ENCODE results near the gene HAUS6. TPM values are rescaled to one million over a fixed set of nuclear protein-coding genes. Genes with fewer than 3 reads are reported as not detected.
"Not testable (repeated sequence)": the region's sequence is repeated elsewhere in the genome, so short reads cannot be mapped to it uniquely, and the experiment has no call there.

HAUS6 gene
- total RNA-seq, 2 donors from 2014 or later, result 26.3 to 45.4 TPM

DNA sequence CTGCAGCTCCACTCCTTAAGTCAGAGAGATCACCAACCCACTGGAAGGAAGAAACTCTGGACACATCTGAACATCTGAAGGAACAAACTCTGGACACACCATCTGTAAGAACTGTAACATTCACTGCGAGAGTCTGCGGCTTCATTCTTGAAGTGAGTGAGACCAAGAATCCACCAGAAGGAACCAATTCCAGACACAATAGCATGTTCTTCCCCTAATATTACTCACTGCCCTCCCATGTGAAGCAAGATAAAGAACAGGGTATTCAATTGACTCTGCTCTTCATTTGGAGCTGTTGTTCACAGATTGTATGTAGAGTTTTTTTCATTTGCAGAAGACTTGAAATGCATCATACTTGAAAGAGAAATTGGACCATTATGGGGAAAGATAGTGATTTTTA is 80.5 kb downstream of the HAUS6 start:
- no peak overlapping the region for H3K27ac ChIP-seq (ENCODE audit: low read depth, low read length)
- no peak overlapping the region for H3K4me3 Mint-ChIP-seq
- peaks cover 6% of the 10 kb centered on the region for H3K9me3 Mint-ChIP-seq
- H3K36me3 Mint-ChIP-seq (ENCODE audit: low read depth), result no peaks in the 10 kb centered on the region
- H3K27me3 ChIP-seq (ENCODE audit: control insufficient read depth, insufficient read depth, low read length, poor library complexity, severe bottlenecking), result no peaks in the 10 kb centered on the region
- no peaks in the 10 kb centered on the region for H3K36me3 ChIP-seq (ENCODE audit: control insufficient read depth, insufficient read depth, low read length)
- no peaks in the 10 kb centered on the region for H3K4me1 Mint-ChIP-seq
- H3K4me3 ChIP-seq (ENCODE audit: low read length), result no peak overlapping the region
- no peak overlapping the region for H3K9ac ChIP-seq (ENCODE audit: extremely low read depth, low read length, poor library complexity, severe bottlenecking)
- H3K27ac Mint-ChIP-seq, result no peak overlapping the region
- H3K9me3 ChIP-seq (ENCODE audit: control insufficient read depth, low read length), result no peaks in the 10 kb centered on the region
- no peaks in the 10 kb centered on the region for H3K4me1 ChIP-seq (ENCODE audit: control insufficient read depth, insufficient read depth, low read length)
- TF ChIP-seq, protein P1, sequence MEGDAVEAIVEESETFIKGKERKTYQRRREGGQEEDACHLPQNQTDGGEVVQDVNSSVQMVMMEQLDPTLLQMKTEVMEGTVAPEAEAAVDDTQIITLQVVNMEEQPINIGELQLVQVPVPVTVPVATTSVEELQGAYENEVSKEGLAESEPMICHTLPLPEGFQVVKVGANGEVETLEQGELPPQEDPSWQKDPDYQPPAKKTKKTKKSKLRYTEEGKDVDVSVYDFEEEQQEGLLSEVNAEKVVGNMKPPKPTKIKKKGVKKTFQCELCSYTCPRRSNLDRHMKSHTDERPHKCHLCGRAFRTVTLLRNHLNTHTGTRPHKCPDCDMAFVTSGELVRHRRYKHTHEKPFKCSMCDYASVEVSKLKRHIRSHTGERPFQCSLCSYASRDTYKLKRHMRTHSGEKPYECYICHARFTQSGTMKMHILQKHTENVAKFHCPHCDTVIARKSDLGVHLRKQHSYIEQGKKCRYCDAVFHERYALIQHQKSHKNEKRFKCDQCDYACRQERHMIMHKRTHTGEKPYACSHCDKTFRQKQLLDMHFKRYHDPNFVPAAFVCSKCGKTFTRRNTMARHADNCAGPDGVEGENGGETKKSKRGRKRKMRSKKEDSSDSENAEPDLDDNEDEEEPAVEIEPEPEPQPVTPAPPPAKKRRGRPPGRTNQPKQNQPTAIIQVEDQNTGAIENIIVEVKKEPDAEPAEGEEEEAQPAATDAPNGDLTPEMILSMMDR (conservative IDR thresholded peaks at IDR 0.05), result no peak
- no peak for DNase-seq
- H3K27me3 Mint-ChIP-seq (ENCODE audit: insufficient read depth), result no peaks in the 10 kb centered on the region
- 96% methylated on average over 2 of the region's 2 CpGs; no CpG with 5 or more reads in 1 of the 2 experiments for WGBS, 2 experiments (ENCODE audit: insufficient coverage in 1 of 2, insufficient read length in 1 of 2)

DNA sequence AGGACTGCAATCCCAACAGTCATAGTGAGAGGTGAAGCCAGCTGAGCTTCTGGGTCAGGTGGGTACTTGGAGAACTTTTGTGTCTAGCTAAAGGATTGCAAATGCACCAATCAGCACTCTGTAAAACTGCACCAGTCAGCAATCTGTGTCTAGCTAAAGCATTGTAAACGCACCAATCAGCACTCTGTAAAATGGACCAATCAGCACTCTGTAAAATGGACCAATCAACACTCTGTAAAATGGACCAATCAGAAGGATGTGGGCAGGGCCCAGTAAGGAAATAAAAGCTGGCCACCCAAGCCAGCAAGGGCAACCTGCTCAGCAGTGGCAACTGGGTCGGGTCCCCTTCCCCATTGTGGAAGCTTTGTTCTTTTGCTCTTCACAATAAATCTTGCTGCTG is 81.1 kb downstream of the HAUS6 start:
- H3K4me1 ChIP-seq (ENCODE audit: control insufficient read depth, insufficient read depth, low read length); H3K9me3 ChIP-seq (ENCODE audit: control insufficient read depth, low read length); H3K27ac Mint-ChIP-seq; H3K36me3 Mint-ChIP-seq (ENCODE audit: low read depth); DNase-seq; H3K27me3 Mint-ChIP-seq (ENCODE audit: insufficient read depth); H3K36me3 ChIP-seq (ENCODE audit: control insufficient read depth, insufficient read depth, low read length); H3K9ac ChIP-seq (ENCODE audit: extremely low read depth, low read length, poor library complexity, severe bottlenecking); H3K27ac ChIP-seq (ENCODE audit: low read depth, low read length); H3K4me3 ChIP-seq (ENCODE audit: low read length); H3K9me3 Mint-ChIP-seq; H3K4me3 Mint-ChIP-seq; H3K27me3 ChIP-seq (ENCODE audit: control insufficient read depth, insufficient read depth, low read length, poor library complexity, severe bottlenecking); H3K4me1 Mint-ChIP-seq: not testable (repeated sequence)
- WGBS, 2 experiments (ENCODE audit: insufficient coverage in 1 of 2, insufficient read length in 1 of 2), result 93 to 94% methylated on average over 2 of the region's 2 CpGs

DNA sequence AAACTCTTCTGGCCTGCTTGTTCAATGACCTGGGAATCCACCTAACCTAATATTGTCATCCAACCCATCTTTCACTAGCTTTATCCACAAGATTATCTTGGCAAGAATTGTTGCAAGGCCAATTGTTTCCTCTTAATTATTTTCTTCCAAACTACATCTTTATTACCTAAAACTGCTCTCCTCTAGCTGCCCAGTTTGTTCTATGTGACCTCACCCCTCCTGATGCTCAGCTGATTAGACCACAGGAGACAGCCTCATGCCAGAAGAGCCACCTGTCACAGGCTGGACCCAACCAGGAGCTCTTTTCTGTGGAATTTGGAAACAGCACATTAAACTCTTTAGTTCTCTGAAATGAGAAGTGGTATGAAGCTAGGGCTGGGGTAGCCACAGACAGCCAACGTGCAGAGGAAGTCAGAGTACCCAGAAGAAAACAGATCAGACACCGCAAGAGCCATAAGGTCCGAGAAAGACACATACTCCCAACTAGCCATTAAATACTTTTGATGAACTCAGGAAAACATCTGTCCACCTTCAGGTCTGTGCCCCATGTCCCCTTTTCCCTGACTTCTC is 81.7 kb downstream of the HAUS6 start:
- Histone ChIP-seq H3K27me3 (ENCODE audit: control insufficient read depth, insufficient read depth, low read length, poor library complexity, severe bottlenecking) (no peaks in the 10 kb centered on the region), H3K9me3 (ENCODE audit: control insufficient read depth, low read length) (no peaks in the 10 kb centered on the region), H3K4me1 (ENCODE audit: control insufficient read depth, insufficient read depth, low read length) (no peaks in the 10 kb centered on the region), H3K4me3 (ENCODE audit: low read length) (no peak overlapping the region), H3K36me3 (ENCODE audit: control insufficient read depth, insufficient read depth, low read length) (no peaks in the 10 kb centered on the region), H3K27ac (ENCODE audit: low read depth, low read length) (no peak overlapping the region), H3K9ac (ENCODE audit: extremely low read depth, low read length, poor library complexity, severe bottlenecking) (no peak overlapping the region)
- Mint-ChIP-seq H3K27ac (no peak overlapping the region), H3K4me1 (no peaks in the 10 kb centered on the region), H3K9me3 (peaks cover 6% of the 10 kb centered on the region), H3K4me3 (no peak overlapping the region), H3K36me3 (ENCODE audit: low read depth) (no peaks in the 10 kb centered on the region), H3K27me3 (ENCODE audit: insufficient read depth) (no peaks in the 10 kb centered on the region)
- TF ChIP-seq, protein P1 (conservative IDR thresholded peaks at IDR 0.05), result no peak
- no peak for DNase-seq
- WGBS, 2 experiments (ENCODE audit: insufficient coverage in 1 of 2, insufficient read length in 1 of 2), result 99 to 100% methylated on average over 1 to 3 of the region's 3 CpGs

DNA sequence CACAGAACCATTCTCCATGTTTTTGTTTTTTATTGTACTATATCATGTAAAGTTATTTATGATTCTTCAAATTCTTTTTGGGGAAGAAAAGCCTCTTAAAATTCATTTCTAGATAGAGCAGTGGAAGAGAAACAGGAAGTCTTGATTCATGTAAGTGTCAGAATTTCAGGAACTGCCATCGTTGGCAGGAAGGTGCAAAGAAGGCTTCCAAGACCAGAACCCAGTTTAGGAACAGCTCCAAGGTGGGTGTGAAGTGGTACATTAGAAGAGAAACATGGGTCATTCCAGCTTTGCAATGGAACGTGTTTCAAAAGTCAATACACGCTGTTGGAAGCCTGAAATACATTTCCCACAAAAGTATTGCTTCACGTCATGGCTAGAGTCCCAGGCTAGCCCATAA is 84.5 kb downstream of the HAUS6 start:
- WGBS, 2 experiments (ENCODE audit: insufficient coverage in 1 of 2, insufficient read length in 1 of 2), result 81 to 96% methylated on average over 3 to 4 of the region's 4 CpGs
- no peaks in the 10 kb centered on the region for H3K27me3 ChIP-seq (ENCODE audit: control insufficient read depth, insufficient read depth, low read length, poor library complexity, severe bottlenecking)
- Mint-ChIP-seq H3K4me1 (no peaks in the 10 kb centered on the region), H3K9me3 (peaks cover 6% of the 10 kb centered on the region), H3K27ac (no peak overlapping the region), H3K4me3 (no peak overlapping the region), H3K36me3 (ENCODE audit: low read depth) (no peaks in the 10 kb centered on the region), H3K27me3 (ENCODE audit: insufficient read depth) (no peaks in the 10 kb centered on the region)
- no peak overlapping the region for H3K27ac ChIP-seq (ENCODE audit: low read depth, low read length)
- no peaks in the 10 kb centered on the region for H3K9me3 ChIP-seq (ENCODE audit: control insufficient read depth, low read length)
- no peak overlapping the region for H3K4me3 ChIP-seq (ENCODE audit: low read length)
- H3K9ac ChIP-seq (ENCODE audit: extremely low read depth, low read length, poor library complexity, severe bottlenecking), result no peak overlapping the region
- TF ChIP-seq, protein P1 (conservative IDR thresholded peaks at IDR 0.05), result no peak
- DNase-seq, result no peak
- no peaks in the 10 kb centered on the region for H3K36me3 ChIP-seq (ENCODE audit: control insufficient read depth, insufficient read depth, low read length)
- no peaks in the 10 kb centered on the region for H3K4me1 ChIP-seq (ENCODE audit: control insufficient read depth, insufficient read depth, low read length)

All from endodermal cell (in vitro differentiated cells).